Measurements from ENCODE around the gene ADGB. TPM values are rescaled to one million over a fixed set of nuclear protein-coding genes. Genes with fewer than 3 reads are reported as not detected.
"Not testable (repeated sequence)": the region's sequence is repeated elsewhere in the genome, so short reads cannot be mapped to it uniquely, and the experiment has no call there.

Gene ADGB
- total RNA-seq, 1 experiment from 2014 or later = not detected

- in situ Hi-C loops (cut with HindIII; ENCODE audit: low pct_unique_long_range_greater_than_20kb, low sequenced_read_pairs) = no loop called here
- no peak for DNase-seq (ENCODE audit: low read depth, low spot score)
Observed at GRCh38 chr6:146791930-146792329, 193.2 kb downstream of the ADGB start.

- in situ Hi-C loops (cut with HindIII; ENCODE audit: low pct_unique_long_range_greater_than_20kb, low sequenced_read_pairs); DNase-seq (ENCODE audit: low read depth, low spot score): not testable (repeated sequence)
Observed at GRCh38 chr6:146793218-146793617, 194.4 kb downstream of the ADGB start.

- in situ Hi-C loops (cut with HindIII; ENCODE audit: low pct_unique_long_range_greater_than_20kb, low sequenced_read_pairs) = no loop called here
- no peak for DNase-seq (ENCODE audit: low read depth, low spot score)
Observed at GRCh38 chr6:146795479-146796133, 196.8 kb downstream of the ADGB start.

GRCh38 chr6:146803167-146803566 is 204.4 kb downstream of the ADGB start:
- DNase-seq (ENCODE audit: low read depth, low spot score); in situ Hi-C loops (cut with HindIII; ENCODE audit: low pct_unique_long_range_greater_than_20kb, low sequenced_read_pairs): not testable (repeated sequence)

GRCh38 chr6:146803601-146804000 is 204.8 kb downstream of the ADGB start:
- no peak for DNase-seq (ENCODE audit: low read depth, low spot score)
- in situ Hi-C loops (cut with HindIII; ENCODE audit: low pct_unique_long_range_greater_than_20kb, low sequenced_read_pairs) = no loop called here

- in situ Hi-C loops (cut with HindIII; ENCODE audit: low pct_unique_long_range_greater_than_20kb, low sequenced_read_pairs) = no loop called here
- no peak for DNase-seq (ENCODE audit: low read depth, low spot score)
Observed at GRCh38 chr6:146805546-146806325, 207.0 kb downstream of the ADGB start.

- DNase-seq (ENCODE audit: low read depth, low spot score); in situ Hi-C loops (cut with HindIII; ENCODE audit: low pct_unique_long_range_greater_than_20kb, low sequenced_read_pairs): not testable (repeated sequence)
Observed at GRCh38 chr6:146809014-146809413, 210.2 kb downstream of the ADGB start.

GRCh38 chr6:146812811-146813321 is 214.1 kb downstream of the ADGB start:
- DNase-seq (ENCODE audit: low read depth, low spot score); in situ Hi-C loops (cut with HindIII; ENCODE audit: low pct_unique_long_range_greater_than_20kb, low sequenced_read_pairs): not testable (repeated sequence)

GRCh38 chr6:146813554-146813953 is 214.8 kb downstream of the ADGB start:
- DNase-seq (ENCODE audit: low read depth, low spot score) = no peak
- in situ Hi-C loops (cut with HindIII; ENCODE audit: low pct_unique_long_range_greater_than_20kb, low sequenced_read_pairs) = no loop called here

GRCh38 chr6:146814148-146814750 is 215.5 kb downstream of the ADGB start:
- no peak for DNase-seq (ENCODE audit: low read depth, low spot score)
- in situ Hi-C loops (cut with HindIII; ENCODE audit: low pct_unique_long_range_greater_than_20kb, low sequenced_read_pairs) = no loop called here

- in situ Hi-C loops (cut with HindIII; ENCODE audit: low pct_unique_long_range_greater_than_20kb, low sequenced_read_pairs); DNase-seq (ENCODE audit: low read depth, low spot score): not testable (repeated sequence)
Observed at GRCh38 chr6:146815511-146816462, 217.0 kb downstream of the ADGB start.

GRCh38 chr6:146819596-146820320 is 221.0 kb downstream of the ADGB start:
- in situ Hi-C loops (cut with HindIII; ENCODE audit: low pct_unique_long_range_greater_than_20kb, low sequenced_read_pairs) = no loop called here
- no peak for DNase-seq (ENCODE audit: low read depth, low spot score)

- in situ Hi-C loops (cut with HindIII; ENCODE audit: low pct_unique_long_range_greater_than_20kb, low sequenced_read_pairs) = no loop called here
- DNase-seq (ENCODE audit: low read depth, low spot score) = no peak
Observed at GRCh38 chr6:146827216-146827928, 228.6 kb downstream of the ADGB start.

GRCh38 chr6:146829792-146830565 is 231.2 kb downstream of the ADGB start:
- in situ Hi-C loops (cut with HindIII; ENCODE audit: low pct_unique_long_range_greater_than_20kb, low sequenced_read_pairs) = no loop called here
- no peak for DNase-seq (ENCODE audit: low read depth, low spot score)

GRCh38 chr6:146833157-146833556 is 234.4 kb downstream of the ADGB start:
- in situ Hi-C loops (cut with HindIII; ENCODE audit: low pct_unique_long_range_greater_than_20kb, low sequenced_read_pairs) = no loop called here
- no peak for DNase-seq (ENCODE audit: low read depth, low spot score)

GRCh38 chr6:146840216-146840615 is 241.4 kb downstream of the ADGB start:
- in situ Hi-C loops (cut with HindIII; ENCODE audit: low pct_unique_long_range_greater_than_20kb, low sequenced_read_pairs) = no loop called here
- no peak for DNase-seq (ENCODE audit: low read depth, low spot score)

All from SK-MEL-5 (cell line).